Astrocyte of the cerebellum (primary cell): Measurements from ENCODE around the gene ITPKC.
"Not testable (repeated sequence)": the region's sequence is repeated elsewhere in the genome, so short reads cannot be mapped to it uniquely, and the experiment has no call there.

Experiments
- DNase-seq: peaks from one replicate; pipeline ENCODE4 v3.0.0-alpha.2; 2011; ENCODE audit warnings: low read depth
- H3K4me3 ChIP-seq: 2 replicates; pipeline ENCODE4 v1.5.1; 2011; ENCODE audit warnings: mild to moderate bottlenecking, low read depth, low read length, moderate library complexity
- in situ Hi-C: cut with HindIII; loops from 2 replicates; pipeline ENCODE4 v1.10.0; 2017; ENCODE audit warnings: low sequenced_read_pairs
- TF ChIP-seq, protein P1 (sequence below): IDR thresholded peaks from 2 replicates; pipeline ENCODE4 v1.5.1; 2012; ENCODE audit warnings: low read length, low read depth, moderate library complexity, mild to moderate bottlenecking; ENCODE audit errors: missing control alignments

The ITPKC gene

DNA sequence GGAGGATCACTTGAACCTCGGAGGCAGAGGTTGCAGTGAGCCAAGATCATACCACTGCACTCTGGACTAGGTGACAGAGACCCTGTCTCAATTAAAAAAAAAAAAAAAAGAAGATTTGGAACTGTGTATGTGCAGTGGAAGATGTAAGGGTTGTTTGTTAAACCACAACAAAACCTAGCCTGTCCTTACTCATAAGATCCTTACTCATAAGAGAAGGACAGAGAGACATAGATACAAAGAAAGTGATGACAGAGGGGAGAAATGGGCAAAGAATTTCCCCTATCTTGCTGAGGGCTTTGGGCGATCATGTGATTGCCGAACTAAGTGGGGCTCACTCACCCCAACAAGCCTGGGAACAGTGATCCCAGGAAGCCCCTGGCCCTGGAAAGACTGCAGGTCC, 7.9 kb downstream of the ITPKC start:
- DNase-seq = no peak
- TF ChIP-seq, protein P1, sequence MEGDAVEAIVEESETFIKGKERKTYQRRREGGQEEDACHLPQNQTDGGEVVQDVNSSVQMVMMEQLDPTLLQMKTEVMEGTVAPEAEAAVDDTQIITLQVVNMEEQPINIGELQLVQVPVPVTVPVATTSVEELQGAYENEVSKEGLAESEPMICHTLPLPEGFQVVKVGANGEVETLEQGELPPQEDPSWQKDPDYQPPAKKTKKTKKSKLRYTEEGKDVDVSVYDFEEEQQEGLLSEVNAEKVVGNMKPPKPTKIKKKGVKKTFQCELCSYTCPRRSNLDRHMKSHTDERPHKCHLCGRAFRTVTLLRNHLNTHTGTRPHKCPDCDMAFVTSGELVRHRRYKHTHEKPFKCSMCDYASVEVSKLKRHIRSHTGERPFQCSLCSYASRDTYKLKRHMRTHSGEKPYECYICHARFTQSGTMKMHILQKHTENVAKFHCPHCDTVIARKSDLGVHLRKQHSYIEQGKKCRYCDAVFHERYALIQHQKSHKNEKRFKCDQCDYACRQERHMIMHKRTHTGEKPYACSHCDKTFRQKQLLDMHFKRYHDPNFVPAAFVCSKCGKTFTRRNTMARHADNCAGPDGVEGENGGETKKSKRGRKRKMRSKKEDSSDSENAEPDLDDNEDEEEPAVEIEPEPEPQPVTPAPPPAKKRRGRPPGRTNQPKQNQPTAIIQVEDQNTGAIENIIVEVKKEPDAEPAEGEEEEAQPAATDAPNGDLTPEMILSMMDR = no peak
- H3K4me3 ChIP-seq = no peak overlapping the region
- in situ Hi-C loops = no loop called here

DNA sequence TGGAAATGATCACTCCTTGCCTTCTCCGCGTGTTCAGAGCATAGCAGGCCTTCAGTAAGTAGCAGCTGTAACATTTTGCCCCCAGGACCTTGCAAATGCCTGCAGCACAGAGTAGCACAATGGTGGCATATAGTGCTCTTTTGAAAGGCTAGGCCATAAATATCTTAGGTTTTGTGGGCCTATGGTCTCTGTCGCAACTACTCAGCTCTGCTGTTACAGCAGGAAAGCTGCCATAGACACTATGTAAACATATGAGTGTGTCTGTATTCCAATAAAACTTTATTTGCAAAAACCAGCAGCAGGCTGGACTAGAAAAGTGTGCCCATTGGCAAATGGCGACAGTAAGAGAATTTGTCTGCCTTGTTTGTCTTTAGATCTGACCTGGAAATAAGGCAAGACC, 9.4 kb downstream of the ITPKC start:
- TF ChIP-seq, protein P1 = no peak
- in situ Hi-C loops = no loop called here
- no peak overlapping the region for H3K4me3 ChIP-seq
- DNase-seq = no peak

DNA sequence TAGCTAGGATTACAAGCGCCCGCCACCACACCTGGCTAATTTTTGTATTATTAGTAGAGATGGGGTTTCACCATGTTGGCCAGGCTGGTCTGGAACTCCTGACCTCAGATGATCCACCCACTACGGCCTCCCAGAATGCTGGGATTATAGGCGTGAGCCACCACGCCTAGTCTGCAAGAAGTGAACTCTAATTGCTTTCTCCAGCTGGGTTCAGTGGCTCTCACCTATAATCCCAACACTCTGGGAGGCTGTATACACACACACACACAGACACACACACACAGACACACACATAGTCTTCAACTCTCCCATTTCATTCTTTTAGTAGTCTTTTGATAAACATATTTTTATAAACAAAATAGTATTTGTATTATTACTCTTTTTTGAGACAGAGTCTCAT, 13.2 kb downstream of the ITPKC start:
- H3K4me3 ChIP-seq, in situ Hi-C loops, DNase-seq: not testable (repeated sequence)

DNA sequence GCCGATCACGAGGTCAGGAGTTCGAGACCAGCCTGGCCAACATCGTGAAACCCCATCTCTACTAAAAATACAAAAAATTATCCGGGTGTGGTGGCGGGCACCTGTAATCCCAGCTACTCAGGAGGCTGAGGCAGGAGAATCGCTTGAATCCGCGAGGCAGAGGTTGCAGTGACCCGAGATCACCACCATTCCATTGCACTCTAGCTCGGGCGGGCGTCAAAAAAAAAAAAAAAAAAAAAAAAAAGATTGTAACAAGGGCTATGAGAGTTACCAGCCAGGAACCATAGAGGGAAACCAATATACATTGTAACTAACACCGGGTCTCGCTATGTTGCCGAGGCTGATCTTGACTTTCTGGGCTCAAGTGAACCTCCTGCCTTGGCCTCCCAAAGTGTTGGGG, 15.4 kb downstream of the ITPKC start:
- in situ Hi-C loops, DNase-seq, H3K4me3 ChIP-seq: not testable (repeated sequence)

DNA sequence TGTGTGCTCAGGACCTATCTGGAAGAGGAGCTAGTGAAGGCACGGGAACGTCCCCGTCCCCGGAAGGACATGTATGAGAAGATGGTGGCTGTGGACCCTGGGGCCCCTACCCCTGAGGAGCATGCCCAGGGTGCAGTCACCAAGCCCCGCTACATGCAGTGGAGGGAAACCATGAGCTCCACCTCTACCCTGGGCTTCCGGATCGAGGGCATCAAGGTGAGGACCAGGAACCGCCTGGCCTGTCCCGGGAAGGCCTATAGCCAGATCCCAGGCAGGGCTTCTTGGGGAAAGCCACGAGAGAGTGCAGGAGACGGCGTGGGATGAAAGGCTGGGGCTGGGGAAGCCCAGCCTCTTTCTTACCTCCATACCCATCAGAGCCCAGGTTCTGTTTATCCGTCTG, 16.2 kb downstream of the ITPKC start:
- DNase-seq = no peak
- H3K4me3 ChIP-seq = no peak overlapping the region
- in situ Hi-C loops = no loop called here
- TF ChIP-seq, protein P1 = no peak

DNA sequence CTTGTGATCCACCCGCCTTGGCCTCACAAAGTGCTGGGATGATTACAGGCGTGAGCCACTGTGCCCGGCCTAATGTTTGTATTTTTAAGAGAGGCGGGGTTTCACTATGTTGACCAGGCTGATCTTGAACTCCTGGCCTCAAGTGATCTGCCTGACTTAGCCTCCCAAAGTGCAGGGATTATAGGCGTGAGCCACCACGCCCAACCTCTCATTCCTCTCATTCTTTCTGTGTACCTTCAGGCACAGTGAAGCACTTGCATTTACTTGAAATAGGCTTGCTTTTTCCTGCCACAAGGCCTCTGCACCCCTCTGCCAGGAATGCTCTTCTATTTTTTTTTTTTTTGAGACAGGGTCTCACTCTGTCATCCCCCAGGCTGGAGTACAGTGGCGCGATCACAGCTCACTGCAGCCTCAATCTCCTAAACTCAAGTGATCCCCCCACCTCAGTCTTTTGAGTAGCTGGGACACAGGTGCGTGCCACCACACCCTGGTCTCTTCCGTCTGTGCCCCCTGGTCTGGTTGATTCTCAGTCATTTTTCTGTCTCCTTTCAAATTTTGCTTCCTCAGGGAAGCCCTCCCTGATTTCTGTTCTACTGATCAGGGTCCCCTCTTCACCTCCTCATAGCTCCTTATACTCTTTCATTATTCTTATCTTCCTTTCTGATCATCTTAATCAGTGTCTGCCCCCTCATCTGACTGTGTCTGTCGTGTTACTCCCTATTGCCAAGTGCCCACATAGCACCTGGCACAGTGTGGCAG, 18.3 kb downstream of the ITPKC start:
- TF ChIP-seq, protein P1 = no peak
- no peak overlapping the region for H3K4me3 ChIP-seq
- in situ Hi-C loops = no loop called here
- no peak for DNase-seq

DNA sequence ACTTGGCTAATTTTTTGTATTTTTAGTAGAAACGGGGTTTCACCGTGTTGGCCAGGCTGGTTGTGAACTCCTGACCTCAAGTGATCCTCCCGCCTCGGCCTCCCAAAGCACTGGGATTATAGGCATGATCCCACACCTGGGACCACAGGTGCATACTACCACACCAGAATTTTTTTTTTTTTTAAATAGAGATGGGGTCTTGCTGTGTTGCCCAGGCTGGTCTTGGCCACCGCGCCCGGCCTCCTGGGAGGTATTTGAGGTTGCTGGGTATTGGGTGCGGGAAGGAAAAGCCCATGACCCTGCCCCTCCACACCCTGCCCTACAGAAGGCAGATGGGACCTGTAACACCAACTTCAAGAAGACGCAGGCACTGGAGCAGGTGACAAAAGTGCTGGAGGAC, 19.7 kb downstream of the ITPKC start:
- TF ChIP-seq, protein P1 = no peak
- no peak for DNase-seq
- H3K4me3 ChIP-seq = no peak overlapping the region
- in situ Hi-C loops = no loop called here
